ENCODE results near the gene PAXX. TPM values are rescaled to one million over a fixed set of nuclear protein-coding genes. Genes with fewer than 3 reads are reported as not detected.

Gene PAXX
- total and polyA plus RNA-seq, 9 of the 15 experiments (the other 6 are each of a cell fraction or from before 2014, with no cell fraction given): 1.2 to 175 (median 38.5) TPM

DNA sequence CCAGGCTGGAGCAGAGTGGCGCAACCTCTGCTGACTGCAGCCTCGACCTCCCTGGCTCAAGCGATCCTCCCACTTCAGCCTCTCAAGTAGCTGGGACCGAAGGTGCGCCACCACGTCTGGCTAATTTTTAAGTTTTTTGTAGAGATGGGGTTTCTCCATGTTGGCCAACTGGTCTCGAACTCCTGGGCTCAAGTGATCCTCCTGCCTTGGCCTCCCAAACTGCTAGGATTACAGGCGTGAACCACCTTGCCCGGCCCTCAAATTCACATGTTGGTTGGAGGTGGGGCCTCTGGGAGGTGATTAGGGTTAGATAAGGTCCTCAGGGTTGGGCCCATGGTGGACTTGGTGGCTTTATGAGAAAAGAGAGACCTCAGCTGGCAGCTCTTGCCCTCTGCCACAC is 30.1 kb upstream of the PAXX start:
- FAIRE-seq: no peak
- H3K4me3 ChIP-seq: no peak overlapping the region
- H3K9ac ChIP-seq (ENCODE audit: insufficient read depth in 1 of 2, low read depth in 2 of 2, low read length in 2 of 2): peak overlapping the region in 1 of 2 experiments; percentile 66; a peak in 1 of 4 replicates
- no TSS peak for BruUV-seq (replicated peaks)
- no peaks in the 10 kb centered on the region for H3K9me3 ChIP-seq (replicated peaks; ENCODE audit: control insufficient read depth, insufficient read depth, low read depth, low read length)
- H3K79me2 ChIP-seq (ENCODE audit: control insufficient read depth, insufficient read depth, low read length): no peaks in the 10 kb centered on the region
- no peak overlapping the region for H2AFZ ChIP-seq (ENCODE audit: low read depth, low read length)
- no peak overlapping the region for H3K27ac ChIP-seq (ENCODE audit: extremely low read depth, low read depth, low read length)
- intact Hi-C loops (cut with micrococcal nuclease) (no loop called here), in situ Hi-C loops (cut with MboI) (no loop called here)
- ATAC-seq: no peak
- WGBS (ENCODE audit: insufficient coverage, low coverage, missing lambda C conversion rate): 65% methylated on average over 9 of the region's 9 CpGs
- H3K9me1 ChIP-seq (ENCODE audit: control insufficient read depth, insufficient read depth, low read length): no peaks in the 10 kb centered on the region
- ChIA-PET POLR2A (interaction anchor here (0.6 to 0.7 kb wide), 2 partner anchors 38 to 64 kb away, joined by 3 read pairs; no protein-coding TSS in a partner anchor), CTCF (ENCODE audit: low intra/inter-chr PET ratio) (no interaction called here)
- TF ChIP-seq ZC3H8 (IDR thresholded peaks at IDR 0.05): no peak
- TF ChIP-seq, protein P1, sequence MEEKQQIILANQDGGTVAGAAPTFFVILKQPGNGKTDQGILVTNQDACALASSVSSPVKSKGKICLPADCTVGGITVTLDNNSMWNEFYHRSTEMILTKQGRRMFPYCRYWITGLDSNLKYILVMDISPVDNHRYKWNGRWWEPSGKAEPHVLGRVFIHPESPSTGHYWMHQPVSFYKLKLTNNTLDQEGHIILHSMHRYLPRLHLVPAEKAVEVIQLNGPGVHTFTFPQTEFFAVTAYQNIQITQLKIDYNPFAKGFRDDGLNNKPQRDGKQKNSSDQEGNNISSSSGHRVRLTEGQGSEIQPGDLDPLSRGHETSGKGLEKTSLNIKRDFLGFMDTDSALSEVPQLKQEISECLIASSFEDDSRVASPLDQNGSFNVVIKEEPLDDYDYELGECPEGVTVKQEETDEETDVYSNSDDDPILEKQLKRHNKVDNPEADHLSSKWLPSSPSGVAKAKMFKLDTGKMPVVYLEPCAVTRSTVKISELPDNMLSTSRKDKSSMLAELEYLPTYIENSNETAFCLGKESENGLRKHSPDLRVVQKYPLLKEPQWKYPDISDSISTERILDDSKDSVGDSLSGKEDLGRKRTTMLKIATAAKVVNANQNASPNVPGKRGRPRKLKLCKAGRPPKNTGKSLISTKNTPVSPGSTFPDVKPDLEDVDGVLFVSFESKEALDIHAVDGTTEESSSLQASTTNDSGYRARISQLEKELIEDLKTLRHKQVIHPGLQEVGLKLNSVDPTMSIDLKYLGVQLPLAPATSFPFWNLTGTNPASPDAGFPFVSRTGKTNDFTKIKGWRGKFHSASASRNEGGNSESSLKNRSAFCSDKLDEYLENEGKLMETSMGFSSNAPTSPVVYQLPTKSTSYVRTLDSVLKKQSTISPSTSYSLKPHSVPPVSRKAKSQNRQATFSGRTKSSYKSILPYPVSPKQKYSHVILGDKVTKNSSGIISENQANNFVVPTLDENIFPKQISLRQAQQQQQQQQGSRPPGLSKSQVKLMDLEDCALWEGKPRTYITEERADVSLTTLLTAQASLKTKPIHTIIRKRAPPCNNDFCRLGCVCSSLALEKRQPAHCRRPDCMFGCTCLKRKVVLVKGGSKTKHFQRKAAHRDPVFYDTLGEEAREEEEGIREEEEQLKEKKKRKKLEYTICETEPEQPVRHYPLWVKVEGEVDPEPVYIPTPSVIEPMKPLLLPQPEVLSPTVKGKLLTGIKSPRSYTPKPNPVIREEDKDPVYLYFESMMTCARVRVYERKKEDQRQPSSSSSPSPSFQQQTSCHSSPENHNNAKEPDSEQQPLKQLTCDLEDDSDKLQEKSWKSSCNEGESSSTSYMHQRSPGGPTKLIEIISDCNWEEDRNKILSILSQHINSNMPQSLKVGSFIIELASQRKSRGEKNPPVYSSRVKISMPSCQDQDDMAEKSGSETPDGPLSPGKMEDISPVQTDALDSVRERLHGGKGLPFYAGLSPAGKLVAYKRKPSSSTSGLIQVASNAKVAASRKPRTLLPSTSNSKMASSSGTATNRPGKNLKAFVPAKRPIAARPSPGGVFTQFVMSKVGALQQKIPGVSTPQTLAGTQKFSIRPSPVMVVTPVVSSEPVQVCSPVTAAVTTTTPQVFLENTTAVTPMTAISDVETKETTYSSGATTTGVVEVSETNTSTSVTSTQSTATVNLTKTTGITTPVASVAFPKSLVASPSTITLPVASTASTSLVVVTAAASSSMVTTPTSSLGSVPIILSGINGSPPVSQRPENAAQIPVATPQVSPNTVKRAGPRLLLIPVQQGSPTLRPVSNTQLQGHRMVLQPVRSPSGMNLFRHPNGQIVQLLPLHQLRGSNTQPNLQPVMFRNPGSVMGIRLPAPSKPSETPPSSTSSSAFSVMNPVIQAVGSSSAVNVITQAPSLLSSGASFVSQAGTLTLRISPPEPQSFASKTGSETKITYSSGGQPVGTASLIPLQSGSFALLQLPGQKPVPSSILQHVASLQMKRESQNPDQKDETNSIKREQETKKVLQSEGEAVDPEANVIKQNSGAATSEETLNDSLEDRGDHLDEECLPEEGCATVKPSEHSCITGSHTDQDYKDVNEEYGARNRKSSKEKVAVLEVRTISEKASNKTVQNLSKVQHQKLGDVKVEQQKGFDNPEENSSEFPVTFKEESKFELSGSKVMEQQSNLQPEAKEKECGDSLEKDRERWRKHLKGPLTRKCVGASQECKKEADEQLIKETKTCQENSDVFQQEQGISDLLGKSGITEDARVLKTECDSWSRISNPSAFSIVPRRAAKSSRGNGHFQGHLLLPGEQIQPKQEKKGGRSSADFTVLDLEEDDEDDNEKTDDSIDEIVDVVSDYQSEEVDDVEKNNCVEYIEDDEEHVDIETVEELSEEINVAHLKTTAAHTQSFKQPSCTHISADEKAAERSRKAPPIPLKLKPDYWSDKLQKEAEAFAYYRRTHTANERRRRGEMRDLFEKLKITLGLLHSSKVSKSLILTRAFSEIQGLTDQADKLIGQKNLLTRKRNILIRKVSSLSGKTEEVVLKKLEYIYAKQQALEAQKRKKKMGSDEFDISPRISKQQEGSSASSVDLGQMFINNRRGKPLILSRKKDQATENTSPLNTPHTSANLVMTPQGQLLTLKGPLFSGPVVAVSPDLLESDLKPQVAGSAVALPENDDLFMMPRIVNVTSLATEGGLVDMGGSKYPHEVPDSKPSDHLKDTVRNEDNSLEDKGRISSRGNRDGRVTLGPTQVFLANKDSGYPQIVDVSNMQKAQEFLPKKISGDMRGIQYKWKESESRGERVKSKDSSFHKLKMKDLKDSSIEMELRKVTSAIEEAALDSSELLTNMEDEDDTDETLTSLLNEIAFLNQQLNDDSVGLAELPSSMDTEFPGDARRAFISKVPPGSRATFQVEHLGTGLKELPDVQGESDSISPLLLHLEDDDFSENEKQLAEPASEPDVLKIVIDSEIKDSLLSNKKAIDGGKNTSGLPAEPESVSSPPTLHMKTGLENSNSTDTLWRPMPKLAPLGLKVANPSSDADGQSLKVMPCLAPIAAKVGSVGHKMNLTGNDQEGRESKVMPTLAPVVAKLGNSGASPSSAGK (IDR thresholded peaks at IDR 0.05): peak; percentile 74
- TF ChIP-seq ZNF589 (CRISPR knock-in tag; IDR thresholded peaks at IDR 0.05; ENCODE audit: low read depth): no peak
- TF ChIP-seq, protein P2, sequence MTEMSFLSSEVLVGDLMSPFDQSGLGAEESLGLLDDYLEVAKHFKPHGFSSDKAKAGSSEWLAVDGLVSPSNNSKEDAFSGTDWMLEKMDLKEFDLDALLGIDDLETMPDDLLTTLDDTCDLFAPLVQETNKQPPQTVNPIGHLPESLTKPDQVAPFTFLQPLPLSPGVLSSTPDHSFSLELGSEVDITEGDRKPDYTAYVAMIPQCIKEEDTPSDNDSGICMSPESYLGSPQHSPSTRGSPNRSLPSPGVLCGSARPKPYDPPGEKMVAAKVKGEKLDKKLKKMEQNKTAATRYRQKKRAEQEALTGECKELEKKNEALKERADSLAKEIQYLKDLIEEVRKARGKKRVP (CRISPR knock-in tag; IDR thresholded peaks at IDR 0.05): no peak
- TF ChIP-seq TAF9B (IDR thresholded peaks at IDR 0.05; ENCODE audit: partially characterized antibody): no peak
- TF ChIP-seq, protein P3, sequence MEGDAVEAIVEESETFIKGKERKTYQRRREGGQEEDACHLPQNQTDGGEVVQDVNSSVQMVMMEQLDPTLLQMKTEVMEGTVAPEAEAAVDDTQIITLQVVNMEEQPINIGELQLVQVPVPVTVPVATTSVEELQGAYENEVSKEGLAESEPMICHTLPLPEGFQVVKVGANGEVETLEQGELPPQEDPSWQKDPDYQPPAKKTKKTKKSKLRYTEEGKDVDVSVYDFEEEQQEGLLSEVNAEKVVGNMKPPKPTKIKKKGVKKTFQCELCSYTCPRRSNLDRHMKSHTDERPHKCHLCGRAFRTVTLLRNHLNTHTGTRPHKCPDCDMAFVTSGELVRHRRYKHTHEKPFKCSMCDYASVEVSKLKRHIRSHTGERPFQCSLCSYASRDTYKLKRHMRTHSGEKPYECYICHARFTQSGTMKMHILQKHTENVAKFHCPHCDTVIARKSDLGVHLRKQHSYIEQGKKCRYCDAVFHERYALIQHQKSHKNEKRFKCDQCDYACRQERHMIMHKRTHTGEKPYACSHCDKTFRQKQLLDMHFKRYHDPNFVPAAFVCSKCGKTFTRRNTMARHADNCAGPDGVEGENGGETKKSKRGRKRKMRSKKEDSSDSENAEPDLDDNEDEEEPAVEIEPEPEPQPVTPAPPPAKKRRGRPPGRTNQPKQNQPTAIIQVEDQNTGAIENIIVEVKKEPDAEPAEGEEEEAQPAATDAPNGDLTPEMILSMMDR (IDR thresholded peaks at IDR 0.05 in 2 of 3, conservative IDR thresholded peaks at IDR 0.05 in 1 of 3; ENCODE audit: insufficient read depth in 2 of 3, low read depth in 1 of 3, low read length in 3 of 3): peak in 1 of 3 experiments; percentile 9; a peak in 1 of 6 replicates
- TF ChIP-seq TFAM (CRISPR knock-in tag; conservative IDR thresholded peaks at IDR 0.05): no peak
- TF ChIP-seq L3MBTL2 (IDR thresholded peaks at IDR 0.05): peak; percentile 74
- no peaks in the 10 kb centered on the region for H4K20me1 ChIP-seq (replicated peaks; ENCODE audit: control insufficient read depth, insufficient read depth, low read length)
- H3K36me3 ChIP-seq (ENCODE audit: control insufficient read depth, insufficient read depth, low read length): no peaks in the 10 kb centered on the region
- no peak overlapping the region for H3K4me2 ChIP-seq (ENCODE audit: insufficient read depth, low read length)
- H3K4me1 ChIP-seq (replicated peaks in 1 of 2; ENCODE audit: control insufficient read depth in 2 of 2, insufficient read depth in 2 of 2, low read length in 2 of 2): peaks cover 26 to 77% of the 10 kb centered on the region in 2 experiments; a peak in 4 of 5 replicates
- no peaks in the 10 kb centered on the region for H3K27me3 ChIP-seq (ENCODE audit: control insufficient read depth in 2 of 2, insufficient read depth in 2 of 2, low read length in 2 of 2)
- DNase-seq (ENCODE audit: extremely low read depth in 1 of 4, low spot score in 3 of 4): no peak

All from K562 (cell line).